Tibial artery (tissue), 4 donors: ENCODE data around the gene TAPT1.
"Not testable (repeated sequence)": the region's sequence is repeated elsewhere in the genome, so short reads cannot be mapped to it uniquely, and the experiment has no call there.

Source experiments
- DNase-seq, 2 donors: peaks; one replicate each; pipeline ENCODE4 v3.0.0-alpha.2; 2019
- H3K27ac ChIP-seq, 2 donors: fragments of 200-600 bp; sonication (generic) in 1 of 2; 1 replicate in 1 of 2; 2 replicates in 1 of 2; pipeline ENCODE4 v1.5.1; 2018 to 2019; ENCODE audit warnings: mild to moderate bottlenecking in 1 of 2
- H3K27me3 ChIP-seq, 2 donors: fragments of 200-600 bp; sonication (generic) in 1 of 2; one replicate each; pipeline versions ENCODE4 v1.5.1 to v1.6.0; 2016 to 2019
- H3K36me3 ChIP-seq, 3 donors: fragments of 200-600 bp; sonication (generic) in 2 of 3; one replicate each; pipeline ENCODE4 v1.5.1; 2016 to 2019; ENCODE audit warnings: mild to moderate bottlenecking in 2 of 3
- H3K4me1 ChIP-seq, 4 donors: fragments of 200-600 bp; sonication (generic) in 2 of 4; 1 replicate in 3 of 4; 2 replicates in 1 of 4; pipeline ENCODE4 v1.5.1; 2016 to 2019
- H3K4me3 ChIP-seq, 2 donors: fragments of 200-600 bp; sonication (generic) in 1 of 2; 1 replicate in 1 of 2; 2 replicates in 1 of 2; pipeline ENCODE4 v1.5.1; 2018 to 2019; ENCODE audit warnings: mild to moderate bottlenecking in 2 of 2
- H3K9me3 ChIP-seq, 3 donors: fragments of 200-600 bp; sonication (generic) in 1 of 3; one replicate each; pipeline ENCODE4 v1.5.1; 2016 to 2019
- CTCF ChIP-seq, 2 experiments: fragments of 200-600 bp in 1 of 2; fragments of 450-650 bp in 1 of 2; IDR thresholded peaks; one replicate each; pipeline ENCODE4 v1.5.1; 2017 to 2019; ENCODE audit warnings: antibody characterized with exemption in 2 of 2, mild to moderate bottlenecking in 1 of 2, moderate library complexity in 1 of 2
- intact Hi-C: fragments of 100-400 bp; cut with DNase I; formaldehyde crosslinking; loops from one replicate; pipeline ENCODE4 v1.15.0; 2023; ENCODE audit warnings: low total_unique reads

The TAPT1 gene

DNA sequence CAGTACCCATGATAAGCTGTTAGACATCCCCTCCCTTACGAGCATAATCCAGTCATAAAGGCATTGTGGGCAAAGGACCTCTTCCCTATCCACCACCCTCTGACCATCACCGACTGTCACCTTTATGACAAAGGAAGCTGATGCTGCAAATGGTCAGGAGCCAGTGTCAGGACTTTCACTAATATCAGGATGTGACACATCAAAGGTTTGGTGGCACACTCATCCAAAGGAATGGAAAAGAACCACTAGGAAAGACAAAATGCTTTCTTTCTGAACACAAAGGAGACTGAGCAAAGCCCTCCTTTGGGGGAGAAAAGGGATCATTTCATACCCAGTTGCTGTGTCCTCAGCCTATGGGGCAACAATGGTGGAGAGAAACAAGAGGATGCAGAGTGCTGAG, 75.6 kb downstream of the TAPT1 start:
- no peak for TF ChIP-seq CTCF (IDR thresholded peaks at IDR 0.05)
- H3K27me3 ChIP-seq: no peaks in the 10 kb centered on the region
- intact Hi-C loops: no loop called here
- no peaks in the 10 kb centered on the region for H3K4me1 ChIP-seq
- DNase-seq: no peak
- no peak overlapping the region for H3K27ac ChIP-seq
- no peaks in the 10 kb centered on the region for H3K9me3 ChIP-seq
- H3K36me3 ChIP-seq: no peaks in the 10 kb centered on the region
- no peak overlapping the region for H3K4me3 ChIP-seq

DNA sequence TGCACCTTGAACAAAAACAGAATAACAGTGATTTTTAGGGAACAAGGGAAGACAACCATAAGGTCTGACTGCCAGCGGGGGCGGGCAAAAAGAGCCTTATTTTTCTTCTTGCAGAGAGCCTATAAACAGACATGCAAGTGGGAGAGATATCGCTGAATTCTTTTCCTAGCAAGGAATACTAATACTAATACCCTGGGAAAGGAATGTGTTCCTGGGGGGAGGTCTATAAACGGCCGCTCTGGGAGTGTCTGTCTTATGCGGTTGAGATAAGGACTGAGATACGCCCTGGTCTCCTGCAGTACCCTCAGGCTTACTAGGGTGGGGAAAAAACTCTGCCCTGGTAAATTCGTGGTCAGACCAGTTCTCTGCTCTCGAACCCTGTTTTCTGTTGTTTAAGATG, 81.4 kb downstream of the TAPT1 start:
- H3K4me1 ChIP-seq: peaks cover 0 to 18% (median 11%) of the 10 kb centered on the region in 4 donors
- DNase-seq, H3K27ac ChIP-seq, intact Hi-C loops, H3K36me3 ChIP-seq, H3K4me3 ChIP-seq, H3K27me3 ChIP-seq: not testable (repeated sequence)
- H3K9me3 ChIP-seq: peaks cover 0 to 11% (median 0%) of the 10 kb centered on the region in 3 donors

- intact Hi-C loops: no loop called here
- Histone ChIP-seq H3K4me3 (no peak overlapping the region), H3K9me3 (peaks cover 0 to 11% (median 0%) of the 10 kb centered on the region in 3 donors), H3K27me3 (no peaks in the 10 kb centered on the region), H3K27ac (no peak overlapping the region), H3K4me1 (peaks cover 0 to 26% (median 11%) of the 10 kb centered on the region in 4 donors), H3K36me3 (no peaks in the 10 kb centered on the region)
- no peak for TF ChIP-seq CTCF (IDR thresholded peaks at IDR 0.05)
- no peak for DNase-seq
Observed at GRCh38 chr4:16142598-16143310, 83.5 kb downstream of the TAPT1 start.

DNA sequence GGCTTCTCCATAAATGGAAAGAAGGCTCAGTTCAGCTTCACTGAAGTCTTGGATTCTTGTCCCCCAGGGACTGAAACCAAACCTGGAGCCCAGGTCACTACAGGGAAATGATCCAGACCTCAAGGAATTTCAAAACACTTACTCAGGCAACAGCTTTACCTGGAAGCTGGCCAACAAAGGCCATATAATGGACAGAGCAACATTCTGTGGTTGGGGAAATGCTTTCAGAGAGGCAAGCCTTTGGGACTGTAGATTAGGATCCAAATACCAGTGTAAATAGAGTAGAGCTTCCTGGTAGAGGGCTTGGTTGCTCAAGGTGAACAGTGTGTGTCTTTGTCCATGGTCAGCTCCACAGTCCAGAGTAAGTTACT, 85.4 kb downstream of the TAPT1 start:
- peak overlapping the region; percentile 18 to 38 for H3K27ac ChIP-seq
- DNase-seq: no peak
- intact Hi-C loops: no loop called here
- H3K36me3 ChIP-seq: no peaks in the 10 kb centered on the region
- H3K9me3 ChIP-seq: peaks cover 0 to 11% (median 0%) of the 10 kb centered on the region in 3 donors
- no peaks in the 10 kb centered on the region for H3K27me3 ChIP-seq
- peaks cover 0 to 26% (median 11%) of the 10 kb centered on the region in 4 donors for H3K4me1 ChIP-seq
- no peak for TF ChIP-seq CTCF (IDR thresholded peaks at IDR 0.05)
- H3K4me3 ChIP-seq: no peak overlapping the region

DNA sequence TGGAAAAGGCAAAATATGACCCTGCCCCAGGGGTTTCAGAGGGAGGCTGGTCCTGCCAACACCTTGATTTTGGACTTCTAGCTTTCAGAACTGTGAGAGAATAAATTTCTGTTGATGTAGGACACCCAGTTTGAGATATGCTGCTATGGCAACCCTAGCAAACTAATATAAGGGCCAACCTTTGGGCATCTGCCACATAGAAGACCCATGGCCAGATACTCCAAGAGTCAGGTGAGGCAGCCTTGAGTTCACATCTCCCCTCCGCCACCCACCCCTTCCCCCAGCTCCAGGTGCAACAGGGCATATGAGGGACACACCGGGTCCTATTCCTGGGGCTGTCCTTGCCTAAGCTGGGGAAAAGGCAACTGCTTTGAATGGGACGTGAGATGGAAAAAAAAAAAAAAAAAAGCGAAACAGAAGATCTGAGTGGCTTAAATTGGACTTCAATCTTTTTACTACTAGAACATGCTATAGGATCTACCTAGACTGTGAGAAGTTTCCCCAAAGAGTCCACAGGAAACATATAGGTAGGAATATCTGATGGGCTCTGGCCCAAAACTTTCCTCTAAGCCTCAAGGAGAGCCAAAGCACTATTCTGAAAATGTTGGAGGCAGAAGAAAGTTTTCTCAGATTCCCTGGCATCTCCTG, 85.9 kb downstream of the TAPT1 start:
- DNase-seq: no peak
- no peak overlapping the region for H3K4me3 ChIP-seq
- peaks cover 0 to 26% (median 11%) of the 10 kb centered on the region in 4 donors for H3K4me1 ChIP-seq
- no peaks in the 10 kb centered on the region for H3K27me3 ChIP-seq
- intact Hi-C loops: no loop called here
- H3K27ac ChIP-seq: peak overlapping the region; percentile 18 to 38
- no peak for TF ChIP-seq CTCF (IDR thresholded peaks at IDR 0.05)
- H3K9me3 ChIP-seq: peaks cover 0 to 11% (median 0%) of the 10 kb centered on the region in 3 donors
- H3K36me3 ChIP-seq: no peaks in the 10 kb centered on the region
